GM19099 (cell line): ENCODE measurements around the gene CHRD.

Experiments used
- POLR2A ChIP-seq: IDR thresholded peaks from 3 replicates; pipeline ENCODE4 v1.6.1; 2011; ENCODE audit warnings: low read depth; ENCODE audit not compliant: insufficient read length; ENCODE audit errors: extremely low read depth

Gene CHRD

DNA sequence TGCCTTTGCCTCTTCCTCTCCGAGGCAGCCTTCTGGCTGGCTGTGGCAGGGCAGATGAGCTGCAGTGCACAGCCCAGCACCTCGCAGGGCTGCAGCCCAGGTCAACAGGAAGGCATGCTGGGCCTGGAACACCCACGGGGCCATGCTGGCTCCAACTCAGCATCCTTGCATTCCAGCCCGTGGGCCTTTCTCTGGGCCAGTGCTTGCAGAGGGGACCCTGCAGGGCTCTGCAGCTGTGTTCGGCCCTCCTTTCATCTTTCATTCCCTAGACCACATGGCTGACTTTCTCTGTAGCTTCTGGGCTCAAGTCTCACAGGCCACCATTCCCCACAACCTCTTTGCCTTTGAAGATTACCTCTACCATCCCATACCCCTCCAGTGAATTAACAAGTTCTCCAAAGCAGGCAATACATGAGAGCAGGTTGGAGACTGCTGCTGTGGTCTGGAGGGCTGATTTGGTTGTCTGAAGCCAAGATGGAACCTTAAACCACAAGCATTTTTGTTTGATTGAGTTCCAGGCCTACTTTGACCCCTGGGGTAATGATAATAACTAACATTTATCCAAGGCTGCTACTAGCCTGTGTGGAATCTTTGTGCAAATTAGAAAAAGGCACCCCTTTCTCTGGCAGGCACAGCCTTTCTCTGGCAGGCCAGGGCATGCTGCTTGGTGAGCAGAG, 36.5 kb upstream of the CHRD start:
- TF ChIP-seq POLR2A: no peak

DNA sequence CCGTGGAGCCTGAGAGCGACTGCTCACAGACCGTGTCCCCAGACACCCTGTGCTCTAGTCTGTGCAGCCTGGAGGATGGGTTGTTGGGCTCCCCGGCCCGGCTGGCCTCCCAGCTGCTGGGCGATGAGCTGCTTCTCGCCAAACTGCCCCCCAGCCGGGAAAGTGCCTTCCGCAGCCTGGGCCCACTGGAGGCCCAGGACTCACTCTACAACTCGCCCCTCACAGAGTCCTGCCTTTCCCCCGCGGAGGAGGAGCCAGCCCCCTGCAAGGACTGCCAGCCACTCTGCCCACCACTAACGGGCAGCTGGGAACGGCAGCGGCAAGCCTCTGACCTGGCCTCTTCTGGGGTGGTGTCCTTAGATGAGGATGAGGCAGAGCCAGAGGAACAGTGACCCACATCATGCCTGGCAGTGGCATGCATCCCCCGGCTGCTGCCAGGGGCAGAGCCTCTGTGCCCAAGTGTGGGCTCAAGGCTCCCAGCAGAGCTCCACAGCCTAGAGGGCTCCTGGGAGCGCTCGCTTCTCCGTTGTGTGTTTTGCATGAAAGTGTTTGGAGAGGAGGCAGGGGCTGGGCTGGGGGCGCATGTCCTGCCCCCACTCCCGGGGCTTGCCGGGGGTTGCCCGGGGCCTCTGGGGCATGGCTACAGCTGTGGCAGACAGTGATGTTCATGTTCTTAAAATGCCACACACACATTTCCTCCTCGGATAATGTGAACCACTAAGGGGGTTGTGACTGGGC, 35.1 kb upstream of the CHRD start:
- TF ChIP-seq POLR2A: no peak

DNA sequence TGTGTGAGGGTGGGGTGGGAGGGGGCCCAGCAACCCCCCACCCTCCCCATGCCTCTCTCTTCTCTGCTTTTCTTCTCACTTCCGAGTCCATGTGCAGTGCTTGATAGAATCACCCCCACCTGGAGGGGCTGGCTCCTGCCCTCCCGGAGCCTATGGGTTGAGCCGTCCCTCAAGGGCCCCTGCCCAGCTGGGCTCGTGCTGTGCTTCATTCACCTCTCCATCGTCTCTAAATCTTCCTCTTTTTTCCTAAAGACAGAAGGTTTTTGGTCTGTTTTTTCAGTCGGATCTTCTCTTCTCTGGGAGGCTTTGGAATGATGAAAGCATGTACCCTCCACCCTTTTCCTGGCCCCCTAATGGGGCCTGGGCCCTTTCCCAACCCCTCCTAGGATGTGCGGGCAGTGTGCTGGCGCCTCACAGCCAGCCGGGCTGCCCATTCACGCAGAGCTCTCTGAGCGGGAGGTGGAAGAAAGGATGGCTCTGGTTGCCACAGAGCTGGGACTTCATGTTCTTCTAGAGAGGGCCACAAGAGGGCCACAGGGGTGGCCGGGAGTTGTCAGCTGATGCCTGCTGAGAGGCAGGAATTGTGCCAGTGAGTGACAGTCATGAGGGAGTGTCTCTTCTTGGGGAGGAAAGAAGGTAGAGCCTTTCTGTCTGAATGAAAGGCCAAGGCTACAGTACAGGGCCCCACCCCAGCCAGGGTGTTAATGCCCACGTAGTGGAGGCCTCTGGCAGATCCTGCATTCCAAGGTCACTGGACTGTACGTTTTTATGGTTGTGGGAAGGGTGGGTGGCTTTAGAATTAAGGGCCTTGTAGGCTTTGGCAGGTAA, 34.3 kb upstream of the CHRD start:
- TF ChIP-seq POLR2A: no peak

DNA sequence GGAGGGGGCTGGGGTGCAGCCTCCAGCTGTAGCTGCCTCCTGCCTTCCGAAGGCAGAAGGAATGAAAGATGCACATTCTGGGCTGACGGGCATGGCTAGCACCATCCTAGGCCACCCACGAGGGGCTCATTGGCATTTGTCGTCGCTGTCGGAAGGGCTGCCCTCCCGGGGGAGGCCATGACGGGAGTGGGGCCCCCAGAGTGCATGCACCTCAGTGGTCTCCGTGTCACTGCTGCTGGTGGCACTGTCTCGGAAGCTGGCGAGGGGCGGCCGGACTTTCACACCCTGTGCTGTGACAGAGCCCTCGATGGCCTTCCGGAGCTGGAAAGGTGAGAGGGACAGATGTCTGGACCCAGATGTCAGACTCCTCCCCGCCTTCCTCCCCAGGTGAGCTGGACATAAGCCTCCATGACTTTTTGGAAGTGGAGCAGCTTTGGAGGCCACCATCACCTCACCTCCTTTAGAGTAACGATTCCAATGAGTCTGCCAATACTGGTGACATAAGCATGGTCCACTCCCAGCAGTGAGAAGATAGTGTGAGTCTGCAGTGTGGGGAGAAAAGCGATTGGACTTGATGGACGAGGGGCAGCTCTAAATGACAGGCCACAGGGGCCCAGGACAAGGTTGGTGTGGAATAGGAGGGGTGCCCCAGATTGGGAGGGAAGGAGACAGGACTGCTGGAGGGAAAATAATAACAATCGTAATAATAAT, 33.2 kb upstream of the CHRD start:
- TF ChIP-seq POLR2A: no peak

DNA sequence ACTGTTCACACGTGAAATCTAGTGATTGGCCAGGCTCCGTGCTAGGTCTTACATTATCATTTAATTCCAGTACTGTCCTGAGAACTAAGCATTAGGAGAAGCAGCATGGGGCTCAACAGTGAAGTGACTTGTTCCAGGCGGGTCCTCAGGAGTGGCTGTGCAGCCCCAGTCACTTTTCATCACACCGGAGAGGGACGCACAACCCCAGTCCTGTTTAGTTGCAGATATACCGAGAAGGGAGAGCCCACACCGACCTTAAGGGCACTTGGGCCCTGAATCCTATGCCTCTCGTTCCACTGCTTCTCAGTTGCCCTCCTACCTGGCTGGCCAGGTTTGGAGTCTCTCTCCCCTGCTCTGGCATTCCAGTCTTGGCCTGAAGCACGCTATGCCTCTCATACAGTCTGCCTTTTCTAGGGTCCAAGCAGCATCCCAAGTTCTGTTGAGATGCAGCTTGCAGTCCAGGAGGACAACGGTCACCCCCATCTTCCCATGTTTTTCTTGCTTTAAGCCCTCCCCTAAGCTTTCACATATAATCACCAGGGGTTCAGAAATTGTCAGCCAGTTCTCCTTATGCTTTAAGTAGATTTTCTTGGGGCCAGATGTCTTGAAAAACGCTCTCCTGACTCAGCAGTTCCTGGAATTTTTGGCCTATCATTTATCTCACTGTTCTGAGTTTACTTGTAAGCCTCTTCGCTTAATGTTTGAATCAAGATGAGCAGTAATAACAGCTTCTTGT, 32.4 kb upstream of the CHRD start:
- TF ChIP-seq POLR2A: no peak

DNA sequence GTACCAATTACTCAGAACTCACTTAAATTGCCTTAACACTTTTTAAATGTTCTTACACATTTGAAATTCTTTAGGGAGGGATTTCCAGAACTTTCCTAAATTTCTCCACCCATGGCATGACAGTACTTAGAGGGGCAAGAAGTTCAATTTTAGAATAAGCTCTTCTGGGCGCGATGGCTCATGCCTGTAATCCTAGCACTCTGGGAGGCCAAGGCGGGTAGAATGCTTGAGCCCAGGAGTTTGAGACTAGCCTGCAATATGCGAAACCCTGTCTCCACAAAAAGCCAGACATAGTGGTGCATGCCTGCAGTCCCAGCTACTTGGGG, 31.8 kb upstream of the CHRD start:
- no peak for TF ChIP-seq POLR2A

DNA sequence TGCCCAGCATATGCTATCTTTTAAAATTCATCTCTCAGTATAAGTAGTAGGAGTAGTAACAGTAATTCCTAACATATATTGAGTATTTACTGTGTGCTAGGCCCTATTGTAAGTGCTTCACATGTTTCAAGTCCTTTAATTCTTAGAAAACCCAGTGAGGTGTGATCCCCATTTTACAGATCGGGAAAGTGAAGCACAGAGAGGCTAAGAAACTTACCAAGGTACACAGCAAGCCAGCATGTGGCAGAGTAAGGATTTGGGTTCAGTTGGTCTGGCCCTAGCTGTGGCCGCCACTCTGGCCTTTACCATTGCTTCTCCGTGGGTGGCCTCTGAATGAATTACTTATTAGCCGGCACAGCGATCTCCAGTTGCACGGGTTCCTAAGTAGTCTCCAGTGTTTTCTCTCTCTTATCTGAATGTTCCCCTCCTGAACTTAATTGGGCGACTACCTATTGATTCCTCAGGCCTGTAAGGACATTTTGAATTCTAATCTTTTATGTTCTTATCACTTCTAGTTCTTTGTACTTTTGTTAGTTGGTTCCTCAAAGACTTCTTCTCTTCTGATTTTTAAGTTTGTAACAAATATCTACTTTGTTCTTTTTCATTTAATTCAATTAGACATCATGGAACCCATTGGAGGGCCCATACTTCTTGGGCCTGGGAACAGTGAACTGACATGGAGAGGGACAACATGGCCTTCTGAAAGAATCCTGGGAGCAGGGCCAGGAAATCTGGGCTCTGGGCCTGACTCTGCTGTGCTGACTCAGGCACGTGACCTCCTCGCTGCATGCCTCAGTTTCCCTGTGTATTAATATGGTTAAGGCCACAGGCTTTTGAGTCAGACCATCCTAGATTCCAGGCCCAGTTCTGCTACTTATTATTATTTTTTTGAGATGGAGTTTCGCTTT, 30.0 kb upstream of the CHRD start:
- TF ChIP-seq POLR2A: no peak

DNA sequence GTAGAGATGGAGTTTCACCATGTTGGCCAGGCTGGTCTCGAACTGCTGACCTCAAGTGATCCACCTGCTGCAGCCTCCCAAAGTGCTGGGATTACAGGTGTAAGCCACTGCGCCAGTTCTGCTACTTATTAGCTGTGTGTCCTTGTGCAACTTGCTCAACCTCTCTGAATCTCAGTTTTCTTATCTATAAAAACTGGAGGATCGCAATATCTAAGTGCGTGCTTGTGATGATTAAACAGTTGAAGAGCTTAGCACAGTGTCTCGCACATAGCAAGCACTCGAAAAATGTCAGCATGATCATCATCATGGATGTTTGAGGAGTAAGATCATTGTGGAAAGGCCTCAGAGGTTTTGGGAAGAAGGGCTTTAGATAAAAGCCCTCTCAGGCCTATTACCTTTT, 29.2 kb upstream of the CHRD start:
- no peak for TF ChIP-seq POLR2A

DNA sequence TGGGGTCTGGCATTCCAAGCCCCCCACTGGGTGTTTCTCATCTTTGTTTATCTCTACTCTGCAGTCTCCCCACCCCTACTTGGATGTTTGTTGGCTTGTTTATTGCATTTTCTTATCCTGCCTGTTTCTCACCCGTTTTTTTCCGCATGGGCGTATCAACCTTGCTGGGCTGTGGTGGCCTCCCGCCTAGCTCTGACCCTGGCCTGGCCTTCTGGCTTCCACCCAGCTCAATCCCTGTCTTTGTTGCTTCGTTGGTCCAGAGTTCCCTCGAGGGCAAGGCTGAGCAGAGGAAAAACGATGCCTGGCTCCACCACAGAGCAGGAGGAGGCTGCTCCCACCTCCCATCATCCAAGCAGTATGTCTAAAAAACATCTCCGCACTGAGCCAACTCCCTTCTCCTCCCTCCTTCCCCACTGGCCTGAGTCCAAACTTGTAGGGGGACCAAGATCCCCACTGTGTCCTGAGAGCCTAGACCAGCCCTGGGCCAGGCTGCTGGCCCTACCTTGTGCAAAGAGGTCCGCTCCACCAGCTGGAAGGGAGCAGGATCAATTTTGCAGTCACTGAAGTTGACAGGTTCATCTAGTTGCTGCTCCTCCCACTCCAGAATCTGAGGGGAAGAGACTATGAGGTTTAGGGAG, 28.2 kb upstream of the CHRD start:
- TF ChIP-seq POLR2A: no peak

DNA sequence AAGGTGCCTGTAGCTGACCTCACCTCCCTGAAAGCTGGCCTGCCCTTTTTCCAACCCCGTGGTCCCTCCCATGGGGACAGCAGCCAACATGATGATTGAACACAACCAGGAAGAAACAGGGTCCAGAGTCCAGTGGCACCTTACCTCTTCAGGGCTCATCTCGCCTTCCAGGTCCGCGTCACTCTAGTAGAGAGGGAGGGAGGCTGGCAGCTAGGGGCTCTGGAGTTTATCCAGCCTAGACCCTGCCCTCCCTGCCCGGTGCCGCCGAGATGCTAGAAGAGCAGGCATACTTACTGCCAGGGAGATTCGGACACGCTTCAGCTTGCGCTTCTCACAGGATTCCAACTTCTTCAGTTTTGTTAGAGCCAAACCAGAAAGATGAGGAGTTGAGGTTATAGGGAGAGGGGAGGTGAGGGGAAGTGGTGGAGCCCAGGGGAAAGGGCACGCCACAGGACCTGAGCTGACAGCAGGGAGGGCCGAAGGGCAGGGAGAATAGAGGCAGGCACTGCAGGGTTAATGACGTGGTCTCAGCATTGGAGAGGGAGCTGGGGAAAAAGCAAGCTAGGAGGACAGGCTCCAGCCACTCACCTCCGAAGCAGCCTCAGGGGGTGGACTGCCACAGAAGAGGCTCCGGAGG, 27.6 kb upstream of the CHRD start:
- TF ChIP-seq POLR2A: no peak

DNA sequence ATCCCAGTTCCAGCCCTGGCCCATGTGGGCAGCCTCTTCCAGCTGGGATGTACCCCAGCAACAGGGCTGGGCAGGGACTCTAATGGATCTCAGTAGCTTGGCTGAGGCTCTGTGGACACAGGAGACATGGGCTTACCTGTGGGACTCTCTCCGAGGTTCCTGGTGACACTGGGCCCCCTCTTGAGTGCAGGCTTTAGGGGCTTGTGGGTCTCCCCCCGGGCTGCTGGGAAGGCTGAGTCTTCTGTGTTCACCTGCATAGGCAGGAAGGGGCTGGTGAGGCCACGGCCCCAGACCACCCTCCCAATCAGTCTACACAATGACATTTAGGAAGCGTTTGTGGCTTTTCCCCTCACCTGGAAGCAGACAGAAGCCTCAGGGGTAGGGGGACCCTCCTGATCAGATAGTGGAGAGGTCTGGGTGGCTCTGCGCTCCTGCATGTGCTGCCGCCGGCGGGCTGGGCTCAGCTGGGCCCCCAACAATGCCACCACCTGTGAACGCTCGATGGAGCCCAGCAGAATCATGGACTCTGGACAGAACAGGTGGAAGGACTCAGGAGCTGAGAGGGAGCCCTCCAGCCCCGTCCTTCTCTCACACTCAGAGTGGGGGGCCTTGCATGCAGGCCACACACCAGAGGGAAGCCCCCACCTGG, 26.8 kb upstream of the CHRD start:
- TF ChIP-seq POLR2A: no peak

DNA sequence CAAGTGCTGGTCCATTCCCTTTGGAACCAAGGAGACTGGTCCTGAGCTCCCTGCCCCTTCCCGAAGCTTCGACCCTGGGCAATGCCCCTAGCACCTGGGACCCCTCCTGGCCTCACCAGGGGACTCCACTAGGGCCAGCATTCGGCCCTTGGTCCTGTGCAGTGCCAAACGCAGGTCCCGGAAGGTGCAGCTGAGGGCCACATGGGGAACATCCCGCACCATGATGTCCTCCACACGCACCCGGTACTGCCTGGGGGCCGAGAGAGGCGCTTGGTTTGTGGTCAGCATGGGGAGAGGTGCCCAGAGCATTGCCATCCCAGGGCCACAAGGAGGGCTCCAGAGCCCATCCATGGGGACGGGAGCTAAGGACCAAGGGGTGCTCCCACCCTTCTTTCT, 26.3 kb upstream of the CHRD start:
- TF ChIP-seq POLR2A: no peak
